ENCODE data around the gene ATP7A.
A peak's percentile ranks its signal among the peaks of the same experiment; 100 is the strongest.
"Not testable (repeated sequence)": the region's sequence is repeated elsewhere in the genome, so short reads cannot be mapped to it uniquely, and the experiment has no call there.

ATP7A gene

DNA sequence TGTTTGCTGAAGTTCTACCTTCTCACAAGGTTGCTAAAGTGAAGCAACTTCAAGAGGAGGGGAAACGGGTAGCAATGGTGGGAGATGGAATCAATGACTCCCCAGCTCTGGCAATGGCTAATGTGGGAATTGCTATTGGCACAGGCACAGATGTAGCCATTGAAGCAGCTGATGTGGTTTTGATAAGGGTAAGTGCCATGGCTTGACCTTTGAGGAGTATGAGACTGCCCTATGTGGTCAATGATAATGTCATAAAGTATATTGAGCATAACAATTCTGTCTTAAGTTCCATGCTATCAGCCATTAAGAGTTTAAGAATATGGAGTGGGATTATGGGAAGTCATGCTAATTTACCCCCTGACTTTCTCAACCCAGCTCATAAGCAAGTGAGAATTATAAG, 132.1 kb downstream of the ATP7A start:
- DNase-seq, result no peak

DNA sequence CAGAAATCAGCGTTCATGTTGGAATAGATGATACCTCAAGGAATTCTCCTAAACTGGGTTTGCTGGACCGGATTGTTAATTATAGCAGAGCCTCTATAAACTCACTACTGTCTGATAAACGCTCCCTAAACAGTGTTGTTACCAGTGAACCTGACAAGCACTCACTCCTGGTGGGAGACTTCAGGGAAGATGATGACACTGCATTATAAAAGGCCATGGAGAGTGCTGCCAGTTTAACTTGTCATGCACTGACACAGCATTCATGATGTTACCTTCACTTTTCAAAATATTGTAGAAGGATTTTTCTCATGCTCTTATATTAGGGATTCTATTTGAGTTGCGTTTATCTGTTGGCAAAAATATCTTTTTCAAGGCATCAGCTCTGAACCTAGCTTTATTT, 135.9 kb downstream of the ATP7A start:
- no peak for DNase-seq

DNA sequence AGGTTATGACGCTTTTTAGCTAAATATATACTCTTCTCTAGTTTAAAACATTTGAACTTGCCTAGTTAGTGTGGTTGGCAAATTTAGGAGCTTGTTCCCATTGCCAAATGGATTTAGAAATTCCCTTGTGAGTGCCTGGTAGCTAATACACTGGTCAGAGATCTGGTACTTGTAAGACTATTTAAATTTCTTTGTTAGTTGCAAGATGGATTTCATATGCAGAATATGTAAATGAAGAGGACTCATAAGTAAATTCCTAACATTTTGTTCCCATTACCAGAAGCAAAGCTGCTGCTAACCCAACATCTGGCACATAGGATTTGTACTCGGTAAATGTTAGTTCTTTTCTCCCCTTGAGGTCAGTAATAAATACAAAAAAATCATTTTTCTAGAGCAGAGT, 137.6 kb downstream of the ATP7A start:
- DNase-seq, result no peak

DNA sequence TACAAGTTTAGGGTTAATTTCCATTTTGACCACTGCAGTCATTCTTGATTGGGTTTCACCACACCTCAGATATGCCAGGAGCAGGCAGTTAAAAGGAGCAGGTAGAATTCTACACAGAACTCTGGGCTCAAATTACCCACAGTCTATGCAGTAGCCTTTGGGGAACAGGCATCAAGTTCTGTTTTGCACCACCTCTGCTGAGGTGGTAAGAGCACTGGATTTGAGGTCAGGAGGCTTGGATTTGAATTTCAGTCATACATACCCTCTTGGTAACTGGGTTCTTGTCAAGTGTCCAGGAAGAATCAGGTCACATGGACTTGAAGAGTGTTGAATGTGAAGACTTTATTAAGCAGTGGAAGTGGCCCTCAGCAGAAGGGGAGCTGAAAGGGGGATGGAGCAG, 153.2 kb downstream of the ATP7A start:
- DNase-seq, result no peak

DNA sequence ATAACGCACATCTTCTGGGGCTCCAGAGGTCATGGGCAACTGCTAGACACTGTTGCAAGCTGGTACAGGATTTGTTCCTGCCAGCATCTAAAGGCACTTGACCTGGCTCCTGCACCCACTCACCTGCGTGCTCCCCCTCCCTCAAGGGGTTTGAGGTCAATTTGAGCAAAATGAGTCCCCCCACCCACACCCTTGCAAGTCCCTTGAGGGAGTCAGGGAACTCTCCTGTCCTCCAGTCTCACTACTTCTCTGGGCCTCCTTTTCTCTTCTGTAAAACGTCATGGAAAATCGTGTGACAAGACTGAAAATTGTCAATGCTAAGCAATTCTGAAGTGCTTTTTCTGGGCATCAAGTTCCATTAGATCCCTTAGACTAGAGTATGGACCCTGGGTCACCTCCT, 153.7 kb downstream of the ATP7A start:
- DNase-seq, result no peak

- DNase-seq, result not testable (repeated sequence)
Observed at GRCh38 chrX:78064698-78065601, 154.5 kb downstream of the ATP7A start.

GRCh38 chrX:78066110-78066509, 155.6 kb downstream of the ATP7A start:
- no peak for DNase-seq

- DNase-seq, result no peak
Observed at GRCh38 chrX:78071331-78071730, 160.8 kb downstream of the ATP7A start.

DNA sequence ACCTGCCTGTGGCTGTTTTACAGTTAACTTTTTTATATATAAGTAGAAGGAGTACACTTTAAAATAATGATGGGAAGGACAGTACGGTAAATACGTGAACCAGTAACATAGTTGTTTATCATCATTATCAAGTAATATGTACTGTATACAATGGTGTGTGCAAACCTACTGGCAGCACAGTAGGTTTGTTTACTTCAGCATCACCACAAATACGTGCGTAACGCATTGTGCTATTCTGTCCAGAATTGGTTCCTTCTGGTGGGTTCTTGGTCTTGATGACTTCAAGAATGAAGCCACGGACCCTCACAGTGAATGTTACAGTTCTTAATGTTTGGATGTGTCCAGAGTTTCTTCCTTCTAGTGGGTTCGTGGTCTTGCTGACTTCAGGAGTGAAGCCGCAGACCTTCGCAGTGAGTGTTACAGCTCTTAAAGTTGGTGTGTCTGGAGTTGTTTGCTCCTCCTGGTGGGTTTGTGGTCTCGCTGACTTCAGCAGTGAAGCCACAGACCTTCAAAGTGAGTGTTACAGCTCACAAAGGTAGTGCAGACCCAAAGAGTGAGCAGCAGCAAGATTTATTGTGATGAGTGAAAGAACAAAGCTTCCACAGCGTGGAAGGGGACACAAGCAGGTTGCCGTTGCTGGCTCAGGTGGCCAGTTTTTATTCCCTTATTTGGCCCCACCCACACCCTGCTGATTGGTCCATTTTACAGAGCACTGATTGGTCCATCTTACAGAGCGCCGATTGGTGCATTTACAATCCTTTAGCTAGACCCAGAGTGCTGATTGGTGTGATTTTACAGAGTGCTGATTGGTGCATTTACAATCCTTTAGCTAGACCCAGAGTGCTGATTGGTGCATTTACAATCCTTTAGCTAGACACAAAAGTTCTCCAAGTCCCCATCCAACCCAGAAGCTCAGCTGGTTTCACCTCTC, 162.9 kb downstream of the ATP7A start:
- DNase-seq, result not testable (repeated sequence)

DNA sequence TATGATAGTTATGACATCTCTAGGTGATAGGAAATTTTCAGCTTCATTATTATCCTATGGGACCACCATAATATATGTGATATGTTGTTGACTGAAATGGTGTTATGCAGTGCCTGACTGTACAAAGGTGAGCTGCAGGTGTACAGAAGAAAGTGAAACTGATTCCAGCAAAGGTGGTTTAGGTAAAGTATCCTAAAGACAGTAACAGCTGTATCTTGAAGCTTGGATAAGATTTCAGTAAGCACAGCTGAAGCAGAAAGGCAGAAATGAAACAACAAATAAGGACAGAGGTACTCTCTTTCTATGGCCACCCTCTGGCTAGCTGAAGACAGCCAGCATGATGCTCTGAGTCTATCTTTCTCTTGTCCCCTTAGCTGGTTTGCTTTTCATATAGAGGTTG, 163.6 kb downstream of the ATP7A start:
- DNase-seq, result no peak

GRCh38 chrX:78075787-78076389, 165.4 kb downstream of the ATP7A start:
- peak in 1 of 2 donors; percentile 17 for DNase-seq

- DNase-seq, result not testable (repeated sequence)
Observed at GRCh38 chrX:78081413-78081812, 170.9 kb downstream of the ATP7A start.

DNA sequence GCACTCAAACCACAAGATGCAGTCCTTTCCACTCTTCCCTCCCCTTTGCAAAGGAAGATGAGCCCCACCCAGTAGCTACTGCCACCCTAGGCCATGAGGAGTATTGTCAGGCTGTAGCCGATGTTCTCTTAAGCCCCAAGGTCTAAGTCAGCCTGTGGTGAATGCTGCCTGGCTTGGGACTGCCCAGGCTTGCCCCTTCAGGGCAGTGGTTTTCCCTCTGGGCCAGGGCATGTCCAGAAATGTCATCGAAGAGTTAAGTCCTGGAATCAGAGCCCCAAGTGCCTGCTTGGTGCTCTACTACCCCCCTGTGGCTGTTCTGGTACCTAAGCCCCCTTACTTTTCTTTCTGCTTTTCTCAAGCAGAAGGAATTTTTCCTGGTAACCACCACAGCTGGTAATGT, 181.8 kb downstream of the ATP7A start:
- DNase-seq, result peak in 1 of 2 donors; percentile 7

GRCh38 chrX:78098108-78098507, 187.6 kb downstream of the ATP7A start:
- no peak for DNase-seq

All from stimulated activated CD4-positive, alpha-beta T cell treated with anti-CD3 and anti-CD28 coated beads, Interleukin-2, amount 100 ng/mL, for 24 hours (primary cell).